ENCODE results near the gene ZNF26. TPM values are rescaled to one million over a fixed set of nuclear protein-coding genes. Genes with fewer than 3 reads are reported as not detected.
"Not testable (repeated sequence)": the region's sequence is repeated elsewhere in the genome, so short reads cannot be mapped to it uniquely, and the experiment has no call there.

Gene ZNF26
- total RNA-seq, 2 donors from 2014 or later: 15.6 to 17.7 TPM

GRCh38 chr12:132976870-132977269 is 9.3 kb upstream of the ZNF26 start:
- not testable (repeated sequence) for ATAC-seq (replicated peaks); H3K36me3 Mint-ChIP-seq (ENCODE audit: low read depth); H3K27ac Mint-ChIP-seq; H3K27me3 Mint-ChIP-seq; H3K4me1 Mint-ChIP-seq; H3K4me3 Mint-ChIP-seq
- H3K9me3 Mint-ChIP-seq: peaks cover 17% of the 10 kb centered on the region

- peaks cover 20% of the 10 kb centered on the region for H3K4me1 Mint-ChIP-seq
- H3K4me3 Mint-ChIP-seq: peak overlapping the region; percentile 89
- H3K27me3 Mint-ChIP-seq: peaks cover 3% of the 10 kb centered on the region
- no peak for ATAC-seq (replicated peaks)
- peaks cover 58% of the 10 kb centered on the region for H3K36me3 Mint-ChIP-seq (ENCODE audit: low read depth)
- H3K27ac Mint-ChIP-seq: peak overlapping the region; percentile 97
- H3K9me3 Mint-ChIP-seq: peaks cover 18% of the 10 kb centered on the region
Measured at GRCh38 chr12:132986885-132987225, 688 bp downstream of the ZNF26 start.

- peaks cover 90% of the 10 kb centered on the region for H3K36me3 Mint-ChIP-seq (ENCODE audit: low read depth)
- no peak overlapping the region for H3K27ac Mint-ChIP-seq
- H3K4me3 Mint-ChIP-seq: no peak overlapping the region
- ATAC-seq (replicated peaks): no peak
- H3K9me3 Mint-ChIP-seq: peaks cover 20% of the 10 kb centered on the region
- H3K27me3 Mint-ChIP-seq: no peaks in the 10 kb centered on the region
- H3K4me1 Mint-ChIP-seq: no peaks in the 10 kb centered on the region
Measured at GRCh38 chr12:132998741-132999140, 12.6 kb downstream of the ZNF26 start.

GRCh38 chr12:133010657-133011297 is 24.6 kb downstream of the ZNF26 start:
- ATAC-seq (replicated peaks): no peak
- no peak overlapping the region for H3K4me3 Mint-ChIP-seq
- H3K4me1 Mint-ChIP-seq: peaks cover 2% of the 10 kb centered on the region
- H3K27ac Mint-ChIP-seq: no peak overlapping the region
- H3K9me3 Mint-ChIP-seq: peaks cover 27% of the 10 kb centered on the region
- peaks cover 100% of the 10 kb centered on the region for H3K36me3 Mint-ChIP-seq (ENCODE audit: low read depth)
- no peaks in the 10 kb centered on the region for H3K27me3 Mint-ChIP-seq

GRCh38 chr12:133023566-133023965 is 37.4 kb downstream of the ZNF26 start:
- H3K4me3 Mint-ChIP-seq: no peak overlapping the region
- H3K27ac Mint-ChIP-seq: no peak overlapping the region
- no peaks in the 10 kb centered on the region for H3K4me1 Mint-ChIP-seq
- no peaks in the 10 kb centered on the region for H3K27me3 Mint-ChIP-seq
- no peak for ATAC-seq (replicated peaks)
- H3K9me3 Mint-ChIP-seq: peaks cover 38% of the 10 kb centered on the region
- H3K36me3 Mint-ChIP-seq (ENCODE audit: low read depth): peaks cover 5% of the 10 kb centered on the region

GRCh38 chr12:133026996-133027395 is 40.8 kb downstream of the ZNF26 start:
- H3K9me3 Mint-ChIP-seq: peaks cover 25% of the 10 kb centered on the region
- no peaks in the 10 kb centered on the region for H3K27me3 Mint-ChIP-seq
- no peak for ATAC-seq (replicated peaks)
- H3K4me3 Mint-ChIP-seq: no peak overlapping the region
- no peak overlapping the region for H3K27ac Mint-ChIP-seq
- H3K36me3 Mint-ChIP-seq (ENCODE audit: low read depth): no peaks in the 10 kb centered on the region
- no peaks in the 10 kb centered on the region for H3K4me1 Mint-ChIP-seq

GRCh38 chr12:133037207-133038005 is 51.2 kb downstream of the ZNF26 start, which contains the start of gene ZNF84:
TSS of gene ZNF84 (plus strand) at chr12:133037509. CDS start at chr12:133041468, 3,959 bp downstream.
- Mint-ChIP-seq H3K27ac (peak within 1 kb of the TSS; percentile 94), H3K36me3 (ENCODE audit: low read depth) (peaks cover 61% of the 10 kb centered on the region), H3K4me1 (no peaks in the 10 kb centered on the region), H3K27me3 (peaks cover 4% of the 10 kb centered on the region), H3K4me3 (peak within 1 kb of the TSS; percentile 81), H3K9me3 (peaks cover 28% of the 10 kb centered on the region)
- ATAC-seq (replicated peaks): peak; percentile 95

- no peak for ATAC-seq (replicated peaks)
- Mint-ChIP-seq H3K36me3 (ENCODE audit: low read depth) (peaks cover 69% of the 10 kb centered on the region), H3K4me1 (no peaks in the 10 kb centered on the region), H3K27me3 (peaks cover 4% of the 10 kb centered on the region), H3K27ac (peak overlapping the region; percentile 94), H3K9me3 (peaks cover 31% of the 10 kb centered on the region), H3K4me3 (peak overlapping the region; percentile 81)
Measured at GRCh38 chr12:133038118-133038709, 52.0 kb downstream of the ZNF26 start.

- Mint-ChIP-seq H3K4me1 (no peaks in the 10 kb centered on the region), H3K9me3 (peaks cover 45% of the 10 kb centered on the region), H3K4me3 (no peak overlapping the region), H3K27me3 (no peaks in the 10 kb centered on the region), H3K27ac (no peak overlapping the region), H3K36me3 (ENCODE audit: low read depth) (peaks cover 100% of the 10 kb centered on the region)
- ATAC-seq (replicated peaks): no peak
Measured at GRCh38 chr12:133046698-133047097, 60.5 kb downstream of the ZNF26 start.

- Mint-ChIP-seq H3K9me3 (peaks cover 34% of the 10 kb centered on the region), H3K4me1 (no peaks in the 10 kb centered on the region), H3K27ac (no peak overlapping the region), H3K4me3 (no peak overlapping the region), H3K36me3 (ENCODE audit: low read depth) (peaks cover 68% of the 10 kb centered on the region), H3K27me3 (no peaks in the 10 kb centered on the region)
- no peak for ATAC-seq (replicated peaks)
Measured at GRCh38 chr12:133057446-133057845, 71.3 kb downstream of the ZNF26 start.

- Mint-ChIP-seq H3K27ac (peak overlapping the region; percentile 15), H3K27me3 (no peaks in the 10 kb centered on the region), H3K9me3 (peaks cover 36% of the 10 kb centered on the region), H3K36me3 (ENCODE audit: low read depth) (peaks cover 58% of the 10 kb centered on the region), H3K4me1 (no peaks in the 10 kb centered on the region), H3K4me3 (no peak overlapping the region)
- no peak for ATAC-seq (replicated peaks)
Measured at GRCh38 chr12:133058203-133059113, 72.3 kb downstream of the ZNF26 start.

GRCh38 chr12:133061954-133062353 is 75.8 kb downstream of the ZNF26 start:
- Mint-ChIP-seq H3K36me3 (ENCODE audit: low read depth) (peaks cover 26% of the 10 kb centered on the region), H3K9me3 (peaks cover 49% of the 10 kb centered on the region), H3K27ac (no peak overlapping the region), H3K4me1 (no peaks in the 10 kb centered on the region), H3K4me3 (no peak overlapping the region), H3K27me3 (no peaks in the 10 kb centered on the region)
- ATAC-seq (replicated peaks): no peak

GRCh38 chr12:133063556-133063955 is 77.4 kb downstream of the ZNF26 start:
- Mint-ChIP-seq H3K27ac (no peak overlapping the region), H3K36me3 (ENCODE audit: low read depth) (peaks cover 10% of the 10 kb centered on the region), H3K4me3 (no peak overlapping the region), H3K4me1 (no peaks in the 10 kb centered on the region), H3K27me3 (no peaks in the 10 kb centered on the region), H3K9me3 (peaks cover 44% of the 10 kb centered on the region)
- peak; percentile 64 for ATAC-seq (replicated peaks)

GRCh38 chr12:133073836-133074235 is 87.7 kb downstream of the ZNF26 start:
- Mint-ChIP-seq H3K27me3 (no peaks in the 10 kb centered on the region), H3K27ac (no peak overlapping the region), H3K36me3 (ENCODE audit: low read depth) (no peaks in the 10 kb centered on the region), H3K4me3 (no peak overlapping the region), H3K9me3 (peaks cover 30% of the 10 kb centered on the region), H3K4me1 (no peaks in the 10 kb centered on the region)
- ATAC-seq (replicated peaks): no peak
